Head of caudate nucleus (tissue), 42 donors: ENCODE measurements around the gene VPS37C.

Experiments
- DNase-seq, 42 donors: peaks; one replicate each; pipeline versions ENCODE4 v3.0.0 to v3.0.0-alpha.2; 2020 to 2021; ENCODE audit warnings: mixed read lengths in 7 of 42
- intact Hi-C: fragments of 100-400 bp; cut with DNase I; formaldehyde crosslinking; loops from one replicate; pipeline ENCODE4 v1.15.0; 2022

VPS37C gene

GRCh38 chr11:61145228-61146005, 15.8 kb downstream of the VPS37C start:
- DNase-seq = peak in 3 of 42 donors; percentile 15 to 35 (median 23)
- intact Hi-C loops = no loop called here

DNA sequence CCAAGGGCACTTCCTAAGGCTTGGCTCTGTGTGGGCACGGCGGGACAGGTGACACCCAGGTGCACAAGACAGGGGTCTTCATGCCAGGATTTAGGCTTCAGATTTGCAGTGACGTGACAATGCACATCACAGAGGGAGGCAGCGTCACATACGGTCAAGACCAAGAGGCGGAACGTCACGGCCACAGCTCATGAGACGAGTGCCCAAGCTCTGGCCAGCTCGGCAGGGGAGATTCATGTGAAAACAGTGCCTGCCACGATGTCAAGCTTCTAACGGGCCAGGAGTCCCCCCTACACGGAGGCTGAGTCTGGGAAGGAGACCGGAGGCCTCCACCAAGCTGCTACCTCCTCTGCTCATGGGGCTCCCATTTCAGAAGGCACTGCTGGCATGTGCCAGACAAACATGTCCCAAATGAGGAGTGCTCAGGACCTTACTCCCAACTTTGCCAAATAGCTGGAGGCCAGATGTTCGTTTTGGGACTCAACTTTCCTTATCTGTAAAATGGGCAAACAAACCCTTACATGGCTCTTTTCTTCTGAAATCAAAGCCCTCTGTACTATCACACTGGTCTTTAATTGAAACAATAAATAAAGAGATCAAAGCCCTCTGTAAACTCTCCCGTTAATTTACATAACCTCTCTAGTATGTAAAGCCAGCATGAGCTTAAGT, 16.6 kb downstream of the VPS37C start:
- DNase-seq = peak in 2 of 42 donors; percentile 7 to 11

DNA sequence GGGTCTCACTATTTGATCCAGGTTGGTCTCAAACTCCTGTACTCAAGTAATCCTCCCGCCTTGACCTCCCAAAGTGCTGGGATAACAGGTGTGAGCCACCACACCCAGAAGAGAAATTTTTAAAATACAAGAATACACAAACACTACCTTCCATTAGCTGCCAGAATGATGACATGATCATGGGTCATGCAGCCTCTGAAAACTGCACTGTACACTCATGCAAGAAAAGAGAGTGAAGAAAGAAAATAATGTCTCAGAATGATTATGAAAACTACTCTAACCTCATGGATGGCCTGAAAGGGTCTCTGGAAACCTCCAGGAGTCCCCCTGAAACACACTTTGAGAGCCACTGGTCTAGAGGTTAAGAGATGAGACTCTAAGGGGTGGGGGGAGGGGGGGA, 18.8 kb downstream of the VPS37C start:
- intact Hi-C loops = no loop called here
- DNase-seq = peak in 1 of 42 donors; percentile 1

More for the DNA sequence above, 16.6 kb downstream of the VPS37C start:
- intact Hi-C loops = no loop called here

GRCh38 chr11:61141601-61142028, 19.6 kb downstream of the VPS37C start:
- intact Hi-C loops = no loop called here
- DNase-seq = peak in 2 of 42 donors; percentile 15 to 31

GRCh38 chr11:61140416-61140815, 20.8 kb downstream of the VPS37C start:
- intact Hi-C loops = no loop called here
- DNase-seq = no peak

GRCh38 chr11:61139387-61139786, 21.8 kb downstream of the VPS37C start:
- peak in 1 of 42 donors; percentile 19 for DNase-seq
- intact Hi-C loops = no loop called here

GRCh38 chr11:61138935-61139334, 22.3 kb downstream of the VPS37C start:
- no peak for DNase-seq
- intact Hi-C loops = no loop called here

DNA sequence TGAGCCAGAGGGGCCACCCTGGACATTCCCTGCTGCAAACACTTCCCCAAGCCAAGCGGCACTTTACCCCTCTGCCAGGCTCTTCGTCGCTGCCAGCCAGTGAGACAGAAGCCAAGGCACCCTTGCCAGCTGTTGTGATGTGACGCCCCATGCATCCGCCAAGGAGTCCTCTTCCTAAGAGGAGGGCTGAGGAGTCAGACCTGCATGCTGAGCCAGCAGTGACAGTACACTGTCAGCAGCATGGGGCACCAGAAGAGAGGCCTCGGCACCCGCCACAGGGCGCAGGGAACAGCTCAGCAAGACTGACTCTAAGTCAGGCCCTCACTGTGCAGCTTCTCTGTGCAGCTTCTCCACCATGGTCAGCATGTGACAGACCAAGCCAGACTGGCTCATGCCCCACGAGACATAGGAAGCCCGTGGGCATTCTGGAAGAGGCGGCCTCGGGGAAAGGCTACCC, 26.4 kb downstream of the VPS37C start:
- no peak for DNase-seq
- intact Hi-C loops = no loop called here

GRCh38 chr11:61133956-61134662, 27.1 kb downstream of the VPS37C start:
- intact Hi-C loops = no loop called here
- no peak for DNase-seq

DNA sequence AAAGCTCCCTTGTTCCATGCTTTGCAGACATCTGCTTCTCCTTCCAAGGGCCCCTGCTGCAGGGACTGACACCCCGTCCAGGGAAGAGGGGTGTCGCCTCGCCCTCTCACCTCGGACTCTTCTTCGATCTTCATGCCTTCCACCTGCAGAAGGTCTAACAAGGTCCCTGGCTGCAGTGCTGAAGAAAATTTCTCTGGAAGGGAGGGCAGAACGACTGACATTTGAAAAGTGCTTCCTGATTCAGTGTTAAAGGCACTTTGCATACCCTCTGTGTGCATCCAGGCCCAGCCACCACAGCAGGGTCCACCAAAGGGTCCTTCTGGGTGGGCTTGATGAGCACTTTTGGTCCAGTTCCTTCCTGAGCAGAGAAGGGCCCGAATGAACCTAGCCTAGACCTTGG, 28.1 kb downstream of the VPS37C start:
- intact Hi-C loops = no loop called here
- no peak for DNase-seq

DNA sequence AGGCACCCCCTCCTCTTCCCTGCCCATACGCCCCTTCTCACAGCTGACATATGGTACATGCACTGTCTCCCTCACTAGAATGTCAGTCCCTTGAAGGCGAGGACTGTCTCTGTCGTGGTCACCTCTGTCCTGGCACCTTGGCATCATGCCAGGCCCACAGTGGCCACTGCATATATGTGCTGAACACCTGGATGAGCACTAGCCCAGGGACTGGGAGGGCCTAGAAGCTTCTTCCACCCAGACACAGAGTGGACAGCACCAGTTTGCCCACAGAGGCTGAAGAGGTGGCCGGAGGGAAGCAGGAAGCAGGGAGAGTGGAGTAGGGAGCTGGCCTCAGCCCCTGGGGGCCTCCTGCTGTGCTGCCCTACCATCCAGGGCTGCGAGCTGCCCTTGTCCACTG, 28.6 kb downstream of the VPS37C start:
- DNase-seq = no peak
- intact Hi-C loops = no loop called here

DNA sequence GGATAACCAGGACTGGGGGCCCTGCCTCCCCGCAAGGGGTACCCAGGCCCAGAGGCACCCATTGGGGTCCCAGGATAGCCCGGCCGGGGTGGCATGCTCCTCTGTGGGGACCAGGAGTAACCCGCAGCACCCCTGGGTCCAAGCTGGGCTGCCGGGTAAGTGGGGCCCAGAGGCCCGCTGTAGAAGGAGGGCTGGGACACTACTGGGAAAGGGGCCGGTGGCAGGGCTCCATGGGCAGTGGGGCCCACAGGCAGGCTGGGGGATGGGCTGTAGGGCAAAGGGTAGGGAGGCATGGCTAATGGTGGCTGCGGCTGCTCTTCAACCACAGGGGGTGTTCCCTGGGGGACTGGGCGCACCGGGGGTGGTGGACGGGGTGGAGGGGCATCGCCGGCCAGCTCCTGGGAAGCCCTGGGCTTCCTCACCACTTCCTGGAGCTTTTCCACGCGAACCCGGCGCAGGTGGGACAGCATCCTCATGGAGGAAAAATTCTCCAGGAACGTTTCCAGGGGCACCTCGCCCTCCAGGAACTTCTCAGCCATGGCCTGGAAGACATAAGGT, 29.1 kb downstream of the VPS37C start:
- intact Hi-C loops = no loop called here
- DNase-seq = no peak

GRCh38 chr11:61131586-61131985, 29.6 kb downstream of the VPS37C start:
- DNase-seq = no peak
- intact Hi-C loops = no loop called here

- intact Hi-C loops = no loop called here
- DNase-seq = no peak
Observed at GRCh38 chr11:61131186-61131585, 30.0 kb downstream of the VPS37C start.

DNA sequence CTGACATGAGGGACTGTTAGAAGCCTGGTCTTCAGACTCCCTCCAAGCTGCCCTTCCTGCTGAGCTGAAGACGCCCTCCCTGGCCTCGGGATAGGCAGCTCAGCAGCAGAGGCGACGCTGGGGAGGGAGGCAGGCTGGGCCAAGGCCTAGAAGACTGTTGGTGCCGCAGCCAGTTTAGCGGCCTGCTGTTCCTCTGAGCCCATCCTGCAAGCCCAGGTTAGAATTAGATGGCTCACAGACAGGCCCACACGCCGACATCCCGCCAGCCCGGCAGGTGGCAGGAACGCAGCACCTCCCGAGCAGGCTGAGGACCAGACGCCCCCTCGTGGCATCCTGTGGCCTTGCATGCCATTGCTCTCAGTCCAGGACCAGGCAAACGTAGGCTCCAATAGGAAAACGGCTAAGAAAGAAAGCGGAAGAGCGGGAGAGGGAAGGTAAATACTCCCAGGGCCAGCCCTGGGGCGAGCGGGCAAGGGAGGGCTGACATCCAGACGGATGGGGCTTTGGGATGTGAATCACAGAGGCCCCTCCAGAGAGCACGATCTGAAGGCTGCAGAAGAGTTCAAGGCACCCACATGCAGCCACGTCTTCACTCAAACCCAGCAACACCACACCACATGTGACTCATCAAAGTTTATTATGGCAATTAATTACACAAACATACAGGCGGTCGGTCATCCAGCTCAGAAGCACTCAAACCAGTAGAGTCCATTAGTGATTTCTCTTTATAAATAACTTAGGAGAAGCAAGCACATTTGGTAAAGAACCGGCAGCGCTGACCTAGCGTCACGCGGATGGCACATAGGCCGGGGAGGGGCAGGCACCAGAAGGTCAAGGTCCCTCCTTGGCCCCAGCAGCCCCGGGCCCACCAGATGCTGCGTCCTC, 31.3 kb downstream of the VPS37C start:
- intact Hi-C loops = loop anchor here (10.0 kb wide), 1 partner anchor 185 kb away; no protein-coding TSS in a partner anchor
- DNase-seq = peak; percentile 81 to 95 (median 89)

GRCh38 chr11:61128947-61129638, 32.1 kb downstream of the VPS37C start:
- intact Hi-C loops = loop anchor here (10.0 kb wide), 1 partner anchor 184 kb away; no protein-coding TSS in a partner anchor
- DNase-seq = no peak

DNA sequence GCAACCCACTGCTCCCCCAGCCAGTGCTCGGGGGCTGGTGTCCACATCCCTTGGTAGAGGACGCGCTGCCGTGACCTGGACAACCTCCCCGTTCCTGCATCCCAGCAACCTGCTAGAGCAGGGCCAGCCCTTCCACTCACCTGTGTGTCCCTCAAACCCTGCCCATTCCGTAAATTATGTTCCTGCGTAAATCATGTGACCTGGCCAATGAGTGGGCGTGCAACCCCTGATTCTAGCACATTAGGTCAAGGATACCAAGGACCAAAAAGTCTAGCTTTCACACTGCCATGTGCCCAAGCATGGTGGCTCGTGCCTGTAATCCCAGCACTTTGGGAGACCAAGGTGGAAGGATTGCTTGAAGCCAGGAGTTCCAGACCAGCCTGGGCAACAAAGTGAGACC, 33.2 kb downstream of the VPS37C start:
- DNase-seq = no peak
- intact Hi-C loops = loop anchor here (10.0 kb wide), 1 partner anchor 183 kb away; no protein-coding TSS in a partner anchor

GRCh38 chr11:61126256-61126655, 35.0 kb downstream of the VPS37C start:
- peak in 32 of 42 donors; percentile 20 to 77 (median 50) for DNase-seq
- intact Hi-C loops = loop anchor here (10.0 kb wide), 1 partner anchor 181 kb away; no protein-coding TSS in a partner anchor
